HL-60/S4 treated with retinoic acid at 250 ng/mL for 4 days and 3 days (cell line): Measurements from ENCODE around the gene NSUN2.
"Not testable (repeated sequence)": the region's sequence is repeated elsewhere in the genome, so short reads cannot be mapped to it uniquely, and the experiment has no call there.

ENCODE experiments used
- in situ Hi-C: fragments of 300-500 bp; cut with MboI; formaldehyde crosslinking; loops from 2 replicates; pipeline ENCODE4 v1.7.0; 2022; ENCODE audit warnings: low sequenced_read_pairs

Gene NSUN2

GRCh38 chr5:6645571-6646362, 12.9 kb upstream of the NSUN2 start:
- in situ Hi-C loops, result not testable (repeated sequence)

GRCh38 chr5:6644794-6645241, 12.0 kb upstream of the NSUN2 start:
- in situ Hi-C loops, result no loop called here

- in situ Hi-C loops, result no loop called here
Observed at GRCh38 chr5:6642655-6643054, 9.8 kb upstream of the NSUN2 start.

DNA sequence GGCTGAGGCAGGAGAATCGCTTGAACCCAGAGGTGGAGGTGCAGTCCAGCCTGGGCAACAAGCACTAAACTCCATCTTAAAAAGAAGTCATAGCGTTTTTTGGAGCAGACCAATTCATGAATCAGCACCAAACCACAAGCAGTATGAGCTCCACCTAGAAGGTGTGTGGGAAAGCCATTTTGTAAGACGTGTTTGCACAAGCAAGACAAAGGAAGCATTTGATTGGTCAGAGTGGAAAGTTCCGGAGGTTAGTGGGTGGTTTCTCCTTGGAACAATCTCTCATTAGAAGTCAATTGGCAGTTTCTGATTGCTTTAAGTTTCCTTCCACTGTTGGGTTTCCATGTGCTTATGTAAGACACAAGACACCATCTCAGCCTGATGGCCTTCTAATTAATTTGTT, 5.4 kb upstream of the NSUN2 start:
- in situ Hi-C loops, result no loop called here

DNA sequence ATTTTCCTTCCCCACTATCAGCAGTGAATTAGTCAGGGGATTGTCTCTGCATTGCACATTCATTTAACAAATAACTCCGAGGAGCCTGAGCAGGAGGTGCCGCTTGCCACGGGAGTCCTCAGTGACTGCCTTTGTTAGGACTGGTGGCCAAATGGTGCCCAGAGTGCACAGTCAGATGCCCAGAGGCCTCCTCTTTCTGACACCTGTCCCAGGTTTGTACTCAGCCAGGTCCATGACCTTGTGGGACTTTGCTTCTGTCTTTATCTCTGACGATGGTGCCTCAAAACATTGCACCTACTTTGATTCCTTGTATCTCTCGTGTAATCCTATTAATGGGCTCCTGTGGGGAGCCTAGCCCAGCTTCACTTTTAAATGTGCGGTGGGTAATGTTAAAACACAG, 4.7 kb upstream of the NSUN2 start:
- in situ Hi-C loops, result no loop called here

DNA sequence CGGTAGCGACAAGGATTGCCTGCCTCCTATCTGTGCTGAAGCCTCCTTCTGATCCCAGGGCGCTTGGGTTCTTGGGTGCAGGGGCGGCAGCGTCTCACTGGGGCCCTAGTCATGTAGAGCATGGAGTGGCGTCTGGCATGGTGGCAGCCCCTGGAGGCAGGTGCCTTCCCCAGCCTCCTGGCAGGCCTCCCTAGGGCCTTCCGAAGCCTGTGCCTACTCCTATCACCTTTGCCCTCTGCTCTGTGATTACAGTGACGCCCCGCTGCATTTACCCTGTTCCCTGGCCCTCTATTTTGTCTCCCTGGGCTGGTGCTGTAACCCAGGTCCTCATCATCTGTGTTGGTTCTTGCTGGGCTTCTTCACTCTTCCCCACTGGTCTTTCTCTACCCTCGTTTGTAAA, 4.2 kb upstream of the NSUN2 start:
- in situ Hi-C loops, result no loop called here

DNA sequence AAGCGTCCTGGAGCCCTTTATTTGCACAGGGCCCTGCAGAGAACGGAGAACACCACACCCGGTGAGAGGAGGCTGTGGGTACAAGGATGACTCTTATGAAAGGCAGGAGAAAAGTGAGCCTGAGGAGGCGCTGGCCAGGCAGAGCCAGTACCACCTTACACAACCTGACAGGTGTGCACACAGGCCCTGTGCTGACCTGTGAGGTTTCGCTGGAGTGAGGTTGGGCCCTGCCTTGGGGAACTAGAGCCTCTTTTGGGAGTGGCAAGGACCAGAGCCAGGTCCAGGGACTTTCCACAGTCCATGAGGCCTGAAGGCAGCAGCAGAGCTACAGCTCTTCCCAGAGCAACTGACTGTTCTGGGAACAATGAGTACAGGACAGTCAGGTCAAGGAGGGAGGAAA, 3.4 kb upstream of the NSUN2 start:
- in situ Hi-C loops, result no loop called here

- in situ Hi-C loops, result no loop called here
Observed at GRCh38 chr5:6634788-6635430, 2.1 kb upstream of the NSUN2 start.

GRCh38 chr5:6634306-6634705, 1.5 kb upstream of the NSUN2 start:
- in situ Hi-C loops, result no loop called here

DNA sequence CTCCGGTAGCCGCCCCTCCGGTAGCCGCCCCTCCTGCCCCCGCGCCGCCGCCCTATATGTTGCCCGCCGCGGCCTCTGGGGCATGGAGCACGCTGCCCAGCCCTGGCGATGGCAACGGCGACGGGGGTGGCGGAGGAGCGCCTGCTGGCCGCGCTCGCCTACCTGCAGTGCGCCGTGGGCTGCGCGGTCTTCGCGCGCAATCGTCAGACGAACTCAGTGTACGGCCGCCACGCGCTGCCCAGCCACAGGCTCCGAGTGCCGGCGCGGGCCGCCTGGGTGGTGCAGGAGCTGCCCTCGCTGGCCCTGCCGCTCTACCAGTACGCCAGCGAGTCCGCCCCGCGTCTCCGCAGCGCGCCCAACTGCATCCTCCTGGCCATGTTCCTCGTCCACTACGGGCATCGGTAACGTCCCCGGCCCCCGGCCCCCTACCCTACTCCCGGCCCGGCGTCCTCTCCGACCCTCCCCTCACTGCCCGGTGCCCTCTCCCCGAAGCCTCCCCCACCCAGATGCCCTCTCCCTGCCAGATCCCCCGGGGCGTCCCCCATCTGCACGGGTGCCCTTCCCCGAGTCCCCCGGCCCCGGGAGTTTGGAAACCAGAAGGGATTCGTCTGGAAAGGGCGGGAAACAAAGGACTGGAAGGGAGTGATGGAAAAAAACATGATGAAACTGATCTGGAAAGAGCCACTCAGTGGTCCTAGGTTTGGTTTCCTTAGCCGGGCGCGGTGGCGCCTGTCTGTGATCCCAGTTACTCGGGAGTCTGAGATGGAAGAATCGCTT, 813 bp upstream of the NSUN2 start:
- in situ Hi-C loops, result no loop called here

DNA sequence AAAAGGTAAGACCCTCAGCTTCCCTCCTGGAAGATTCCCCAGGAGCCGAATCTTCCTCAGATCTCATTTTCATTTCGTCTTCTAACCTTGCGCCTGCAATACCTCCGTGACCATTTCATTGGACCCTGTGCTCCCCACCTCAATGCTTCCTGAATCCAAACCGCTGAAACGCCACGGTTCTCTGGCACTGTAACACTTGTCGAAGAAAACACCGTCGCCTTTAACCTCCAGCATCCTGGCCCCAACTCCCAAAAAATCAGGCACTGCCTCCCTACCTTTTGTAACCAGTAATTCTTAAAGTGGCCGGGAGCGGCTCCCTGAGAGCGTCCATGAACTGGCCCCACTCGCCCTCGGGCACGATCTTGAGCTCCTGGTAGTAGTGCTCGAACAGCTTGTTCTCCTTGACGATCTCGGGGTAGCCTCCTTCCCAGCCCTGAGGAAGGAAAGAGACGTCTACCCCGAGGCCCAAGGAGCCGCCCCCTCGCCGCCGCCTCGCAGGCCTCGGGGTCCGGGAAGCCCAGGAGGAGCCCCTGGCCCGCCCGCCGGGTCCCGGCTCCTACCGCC, 438 bp downstream of the NSUN2 start:
- in situ Hi-C loops, result no loop called here

GRCh38 chr5:6631441-6631840, 1.4 kb downstream of the NSUN2 start:
- in situ Hi-C loops, result no loop called here

DNA sequence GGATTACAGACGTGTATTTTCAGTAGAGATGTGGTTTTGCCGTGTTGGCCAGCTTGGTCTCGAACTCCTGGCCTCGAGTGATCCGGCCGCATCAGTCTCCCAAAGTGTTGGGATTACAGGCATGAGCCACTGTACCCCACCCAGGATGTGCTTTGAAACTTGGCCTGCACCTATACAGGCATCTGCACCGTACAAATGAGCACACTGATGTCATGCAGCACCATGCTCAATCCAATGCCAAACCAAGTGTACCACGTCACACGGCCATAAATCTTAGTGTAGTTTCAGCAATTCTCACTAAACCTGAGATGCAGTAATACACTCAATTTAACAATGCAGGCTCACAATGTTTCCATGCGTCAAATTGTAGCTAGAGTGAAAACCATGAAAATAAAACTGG, 6.3 kb downstream of the NSUN2 start:
- in situ Hi-C loops, result no loop called here

DNA sequence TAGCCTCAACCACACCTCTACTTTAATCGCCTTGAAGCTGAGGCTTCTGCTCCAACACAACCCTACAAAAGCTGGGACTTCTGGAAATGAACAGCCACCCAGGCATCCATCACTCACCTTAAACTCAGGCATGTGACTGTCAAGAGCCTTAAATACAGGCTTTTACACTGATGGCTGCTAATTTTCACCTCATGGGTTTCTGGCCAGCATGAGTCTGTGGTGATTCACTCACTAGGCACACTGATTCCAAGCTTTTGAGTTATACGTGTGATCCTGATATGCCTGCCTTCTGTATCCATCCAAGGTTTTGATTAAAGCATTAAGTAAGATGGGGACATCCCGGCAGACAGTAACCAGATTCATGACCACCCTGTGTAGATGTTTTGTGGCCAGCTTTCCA, 8.9 kb downstream of the NSUN2 start:
- in situ Hi-C loops, result no loop called here

- in situ Hi-C loops, result no loop called here
Observed at GRCh38 chr5:6623228-6623627, 9.6 kb downstream of the NSUN2 start.

- in situ Hi-C loops, result no loop called here
Observed at GRCh38 chr5:6616632-6617031, 16.2 kb downstream of the NSUN2 start.

DNA sequence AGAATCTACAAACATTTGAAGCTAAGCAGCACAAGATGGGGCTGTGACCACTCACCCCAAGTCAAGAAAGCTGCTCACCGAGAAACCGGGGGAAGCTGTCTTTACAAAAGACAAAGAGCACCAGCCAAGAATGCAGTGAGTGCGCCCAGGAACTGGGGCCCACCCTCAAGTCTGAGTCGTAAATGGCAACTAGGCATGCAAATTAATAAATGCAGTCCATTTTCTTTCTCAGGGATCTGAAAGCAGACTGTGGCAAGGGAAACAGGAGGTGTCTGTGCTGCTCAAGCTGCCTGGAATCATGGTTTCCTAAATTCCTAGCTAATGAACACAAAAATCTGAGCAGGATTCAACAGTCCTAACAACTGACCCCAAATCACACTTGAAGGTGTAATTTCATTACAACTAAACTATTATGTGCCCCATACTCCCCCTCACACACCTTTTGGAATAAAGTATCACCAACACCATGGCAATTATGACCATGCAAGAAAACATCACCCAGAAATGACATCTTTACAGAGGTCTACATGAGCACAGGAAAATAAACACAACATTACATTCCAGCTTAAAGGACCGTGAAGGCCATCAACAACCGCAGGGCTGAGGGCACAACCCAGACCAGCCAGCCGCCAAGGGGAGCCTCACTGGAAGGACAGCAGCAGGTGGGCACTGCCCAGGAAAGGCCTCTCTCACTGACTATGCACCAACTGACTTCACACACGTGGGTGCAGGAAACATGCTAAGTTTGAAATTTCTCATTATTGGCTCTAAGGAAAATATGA, 17.6 kb downstream of the NSUN2 start:
- in situ Hi-C loops, result no loop called here

DNA sequence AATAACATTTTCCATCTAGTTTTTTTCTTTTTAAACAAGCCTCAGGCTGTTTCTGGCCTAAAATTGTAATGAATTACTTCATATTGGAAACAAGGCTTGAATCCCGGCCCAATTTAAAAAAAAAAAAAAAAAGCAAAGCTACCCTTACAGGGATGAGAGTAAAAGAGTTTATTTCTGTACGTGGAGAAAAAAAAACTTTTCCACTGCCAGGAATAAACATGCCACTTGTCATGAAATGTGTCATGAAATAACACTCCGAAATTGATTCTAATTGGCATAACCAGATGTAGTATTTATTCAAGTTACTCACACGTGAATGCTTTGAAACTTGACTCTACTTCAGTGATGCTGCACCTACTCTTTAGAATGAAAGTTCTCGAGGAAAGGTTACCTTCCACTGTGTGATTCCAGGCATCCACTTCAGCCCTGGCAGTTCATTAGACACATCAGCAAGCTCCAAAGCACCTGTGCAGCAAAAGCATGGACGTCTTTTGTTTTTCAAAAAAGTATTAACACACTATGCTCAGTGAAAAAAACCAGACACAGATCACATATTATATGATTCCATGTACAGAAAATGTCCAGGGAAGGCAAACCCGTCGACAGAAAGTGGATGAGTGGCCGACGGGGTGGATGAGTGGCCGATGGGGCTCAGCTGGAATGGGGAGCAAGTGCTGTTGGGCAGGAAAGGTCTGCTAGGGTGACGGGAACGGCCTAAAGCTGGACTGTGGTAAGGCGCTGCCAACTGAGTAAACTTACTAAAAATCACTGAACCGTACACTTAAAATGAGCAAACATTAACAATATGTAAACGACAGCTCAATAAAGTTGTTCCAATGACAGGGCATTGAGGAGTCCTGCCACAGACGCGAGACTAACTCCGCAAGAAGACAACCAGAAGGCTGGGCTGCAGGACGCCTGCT, 21.2 kb downstream of the NSUN2 start:
- in situ Hi-C loops, result no loop called here

DNA sequence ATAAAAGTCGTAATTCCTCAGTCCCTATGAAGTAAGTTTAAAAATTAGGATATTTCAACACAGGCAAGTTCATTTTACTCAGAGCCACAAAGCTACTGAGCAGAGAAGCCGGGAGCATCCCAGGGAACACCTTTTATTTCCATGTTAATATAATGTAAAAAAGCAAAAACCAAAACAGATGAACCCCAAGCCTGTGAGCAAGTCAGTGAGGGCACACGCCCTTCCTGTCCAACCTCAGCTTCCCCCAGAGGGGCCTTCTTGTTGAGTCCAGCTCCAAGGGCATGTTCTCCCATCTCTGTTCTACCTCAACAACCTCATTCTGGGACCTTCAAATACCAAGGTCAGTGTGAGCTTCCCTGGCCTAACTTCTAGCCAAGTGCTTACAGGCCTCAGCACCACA, 24.8 kb downstream of the NSUN2 start:
- in situ Hi-C loops, result no loop called here

DNA sequence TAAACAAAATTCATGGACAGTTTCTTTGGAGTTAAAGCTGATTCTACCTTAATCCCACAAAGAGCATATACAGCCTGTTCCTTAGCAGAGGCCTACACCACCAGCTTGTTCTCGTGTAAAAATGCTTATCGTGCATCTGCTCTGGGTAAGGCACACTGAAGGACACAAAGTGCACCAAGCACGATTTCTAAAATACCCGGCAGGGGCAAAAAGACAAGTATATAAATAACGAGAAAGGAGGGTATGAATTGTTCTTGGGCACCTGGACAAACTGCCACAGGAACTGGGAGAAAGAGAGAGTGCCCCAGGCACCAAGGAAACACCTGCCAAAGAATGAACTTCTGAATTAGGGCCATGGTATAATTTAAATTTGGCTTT, 25.3 kb downstream of the NSUN2 start:
- in situ Hi-C loops, result no loop called here
